ENCODE results near the gene KLF6. TPM values are rescaled to one million over a fixed set of nuclear protein-coding genes. Genes with fewer than 3 reads are reported as not detected.

The KLF6 gene
- total and polyA plus RNA-seq, 9 of the 15 experiments (the other 6 are each of a cell fraction or from before 2014, with no cell fraction given): 3.2 to 23.9 (median 8.0) TPM

DNA sequence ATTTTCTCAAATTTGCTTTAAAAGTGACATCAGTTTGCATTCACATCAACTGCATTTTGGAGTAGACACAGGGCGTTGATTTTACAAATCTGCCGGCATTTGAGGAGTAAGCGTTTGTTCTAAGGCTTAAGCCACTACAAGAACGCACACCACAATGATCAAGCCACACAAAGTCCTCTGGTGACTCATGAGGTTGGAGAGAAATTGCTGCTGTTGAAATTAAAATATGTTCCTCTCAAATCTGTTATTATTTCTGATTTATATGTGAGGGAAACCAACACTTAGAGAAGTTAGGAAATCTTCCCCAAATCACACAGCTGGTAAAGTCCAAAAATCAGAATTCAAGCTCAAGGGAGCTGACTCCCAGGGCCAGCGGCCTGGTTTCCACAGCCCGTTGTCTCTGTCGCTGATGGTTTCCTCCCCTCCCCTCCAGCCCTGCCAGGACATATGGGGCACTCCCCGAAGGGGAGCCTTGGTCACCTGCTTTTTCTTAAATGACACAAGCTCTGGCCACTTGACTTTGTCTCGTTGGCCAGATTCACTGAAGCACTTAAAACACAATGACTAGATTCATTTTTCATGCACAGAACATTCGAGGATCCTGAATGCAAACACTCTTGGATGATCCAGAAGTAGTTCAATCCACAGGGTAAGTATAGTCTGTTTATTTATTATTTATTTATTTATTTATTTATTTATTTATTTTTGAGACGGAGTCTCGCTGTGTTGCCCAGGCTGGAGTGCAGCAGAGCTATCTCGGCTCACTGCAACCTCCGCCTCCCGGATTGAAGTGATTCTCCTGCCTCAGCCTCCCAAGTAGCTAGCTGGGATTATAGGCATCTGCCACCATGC lies 29.2 kb upstream of the KLF6 start (continued):
- TF ChIP-seq ZNF408 (CRISPR knock-in tag; IDR thresholded peaks at IDR 0.05; ENCODE audit: low read depth): no peak
- no peak for TF ChIP-seq DDX20 (tag; IDR thresholded peaks at IDR 0.05; ENCODE audit: low read depth)
- TF ChIP-seq, protein P1, sequence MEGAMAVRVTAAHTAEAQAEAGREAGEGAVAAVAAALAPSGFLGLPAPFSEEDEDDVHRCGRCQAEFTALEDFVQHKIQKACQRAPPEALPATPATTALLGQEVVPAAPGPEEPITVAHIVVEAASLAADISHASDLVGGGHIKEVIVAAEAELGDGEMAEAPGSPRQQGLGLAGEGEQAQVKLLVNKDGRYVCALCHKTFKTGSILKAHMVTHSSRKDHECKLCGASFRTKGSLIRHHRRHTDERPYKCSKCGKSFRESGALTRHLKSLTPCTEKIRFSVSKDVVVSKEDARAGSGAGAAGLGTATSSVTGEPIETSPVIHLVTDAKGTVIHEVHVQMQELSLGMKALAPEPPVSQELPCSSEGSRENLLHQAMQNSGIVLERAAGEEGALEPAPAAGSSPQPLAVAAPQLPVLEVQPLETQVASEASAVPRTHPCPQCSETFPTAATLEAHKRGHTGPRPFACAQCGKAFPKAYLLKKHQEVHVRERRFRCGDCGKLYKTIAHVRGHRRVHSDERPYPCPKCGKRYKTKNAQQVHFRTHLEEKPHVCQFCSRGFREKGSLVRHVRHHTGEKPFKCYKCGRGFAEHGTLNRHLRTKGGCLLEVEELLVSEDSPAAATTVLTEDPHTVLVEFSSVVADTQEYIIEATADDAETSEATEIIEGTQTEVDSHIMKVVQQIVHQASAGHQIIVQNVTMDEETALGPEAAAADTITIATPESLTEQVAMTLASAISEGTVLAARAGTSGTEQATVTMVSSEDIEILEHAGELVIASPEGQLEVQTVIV (CRISPR knock-in tag; IDR thresholded peaks at IDR 0.05; ENCODE audit: borderline replicate concordance): no peak
- TF ChIP-seq NR2F6 (CRISPR knock-in tag; IDR thresholded peaks at IDR 0.05): no peak
- no peak for TF ChIP-seq ATF1 (CRISPR knock-in tag; IDR thresholded peaks at IDR 0.05)
- no peak for TF ChIP-seq ATF1 (tag; IDR thresholded peaks at IDR 0.05)
- TF ChIP-seq, protein P2, sequence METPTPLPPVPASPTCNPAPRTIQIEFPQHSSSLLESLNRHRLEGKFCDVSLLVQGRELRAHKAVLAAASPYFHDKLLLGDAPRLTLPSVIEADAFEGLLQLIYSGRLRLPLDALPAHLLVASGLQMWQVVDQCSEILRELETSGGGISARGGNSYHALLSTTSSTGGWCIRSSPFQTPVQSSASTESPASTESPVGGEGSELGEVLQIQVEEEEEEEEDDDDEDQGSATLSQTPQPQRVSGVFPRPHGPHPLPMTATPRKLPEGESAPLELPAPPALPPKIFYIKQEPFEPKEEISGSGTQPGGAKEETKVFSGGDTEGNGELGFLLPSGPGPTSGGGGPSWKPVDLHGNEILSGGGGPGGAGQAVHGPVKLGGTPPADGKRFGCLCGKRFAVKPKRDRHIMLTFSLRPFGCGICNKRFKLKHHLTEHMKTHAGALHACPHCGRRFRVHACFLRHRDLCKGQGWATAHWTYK (CRISPR knock-in tag; IDR thresholded peaks at IDR 0.05): no peak
- no peak for TF ChIP-seq NONO (IDR thresholded peaks at IDR 0.05; ENCODE audit: low read depth in 2 of 2, low read length in 1 of 2)
- TF ChIP-seq MBD2 (IDR thresholded peaks at IDR 0.05; ENCODE audit: borderline replicate concordance, low read depth): no peak
- TF ChIP-seq NR4A1 (CRISPR knock-in tag; IDR thresholded peaks at IDR 0.05): no peak
- TF ChIP-seq NR4A1 (tag; IDR thresholded peaks at IDR 0.05): no peak
- TF ChIP-seq L3MBTL2 (IDR thresholded peaks at IDR 0.05): no peak
- TF ChIP-seq MXI1 (IDR thresholded peaks at IDR 0.05; ENCODE audit: low read depth, low read length): no peak

All from K562 (cell line).